Measurements from ENCODE around the gene HNMT.
"Not testable (repeated sequence)": the region's sequence is repeated elsewhere in the genome, so short reads cannot be mapped to it uniquely, and the experiment has no call there.

The HNMT gene

GRCh38 chr2:138016351-138017087 is 52.2 kb downstream of the HNMT start:
- DNase-seq, result peak; percentile 14

GRCh38 chr2:138017824-138018223 is 53.6 kb downstream of the HNMT start:
- no peak for DNase-seq

- no peak for DNase-seq
Observed at GRCh38 chr2:138018866-138019688, 54.8 kb downstream of the HNMT start.

GRCh38 chr2:138020432-138020831 is 56.2 kb downstream of the HNMT start:
- peak; percentile 46 for DNase-seq

GRCh38 chr2:138021154-138021553 is 56.9 kb downstream of the HNMT start:
- no peak for DNase-seq

GRCh38 chr2:138023298-138023697 is 59.0 kb downstream of the HNMT start:
- peak; percentile 6 for DNase-seq

GRCh38 chr2:138023976-138024375 is 59.7 kb downstream of the HNMT start:
- DNase-seq, result no peak

GRCh38 chr2:138026111-138027020 is 62.1 kb downstream of the HNMT start:
- peak; percentile 69 for DNase-seq

GRCh38 chr2:138028538-138028937 is 64.3 kb downstream of the HNMT start:
- DNase-seq, result no peak

- no peak for DNase-seq
Observed at GRCh38 chr2:138029276-138029675, 65.0 kb downstream of the HNMT start.

- DNase-seq, result no peak
Observed at GRCh38 chr2:138030459-138030858, 66.2 kb downstream of the HNMT start.

GRCh38 chr2:138032334-138032733 is 68.1 kb downstream of the HNMT start:
- DNase-seq, result no peak

GRCh38 chr2:138034536-138034935 is 70.3 kb downstream of the HNMT start:
- DNase-seq, result no peak

- no peak for DNase-seq
Observed at GRCh38 chr2:138035608-138036217, 71.4 kb downstream of the HNMT start.

- DNase-seq, result no peak
Observed at GRCh38 chr2:138036522-138036921, 72.2 kb downstream of the HNMT start.

GRCh38 chr2:138037090-138037489 is 72.8 kb downstream of the HNMT start:
- no peak for DNase-seq

GRCh38 chr2:138040616-138041015 is 76.3 kb downstream of the HNMT start:
- DNase-seq, result no peak

- no peak for DNase-seq
Observed at GRCh38 chr2:138042311-138042710, 78.0 kb downstream of the HNMT start.

- DNase-seq, result not testable (repeated sequence)
Observed at GRCh38 chr2:138043588-138043987, 79.3 kb downstream of the HNMT start.

GRCh38 chr2:138058427-138058826 is 94.2 kb downstream of the HNMT start:
- no peak for DNase-seq

GRCh38 chr2:138059487-138060300 is 95.4 kb downstream of the HNMT start:
- DNase-seq, result peak; percentile 21

GRCh38 chr2:138060301-138060635 is 96.0 kb downstream of the HNMT start:
- DNase-seq, result peak; percentile 87

All from NCI-H69 (cell line).